B cell (primary cell): ENCODE data around the gene SETBP1.

Source experiments
- CTCF ChIP-seq: fragments of 200-600 bp; IDR thresholded peaks from one replicate; pipeline ENCODE4 v1.8.0; 2022; ENCODE audit warnings: antibody characterized with exemption, mild to moderate bottlenecking
- EZH2 ChIP-seq: IDR thresholded peaks from 2 replicates; pipeline ENCODE4 v1.6.1; 2012; ENCODE audit warnings: borderline replicate concordance, low read depth, mild to moderate bottlenecking, moderate library complexity, low read length; ENCODE audit not compliant: insufficient read depth, poor library complexity, severe bottlenecking

- no peak for TF ChIP-seq CTCF
- TF ChIP-seq EZH2, result no peak
Measured at GRCh38 chr18:44786257-44786656, 105.6 kb downstream of the SETBP1 start.
